Measurements from ENCODE around the gene PRDM1.

PRDM1 gene

GRCh38 chr6:106046854-106047200 lies 39.3 kb upstream of the PRDM1 start:
- DNase-seq (ENCODE audit: extremely low spot score), result no peak
- TF ChIP-seq ELF4 (IDR thresholded peaks at IDR 0.05), result no peak
- TF ChIP-seq TARDBP (IDR thresholded peaks at IDR 0.05), result no peak
- no peak for TF ChIP-seq FOXK2 (IDR thresholded peaks at IDR 0.05)
- no peak for TF ChIP-seq SP1 (IDR thresholded peaks at IDR 0.05)
- TF ChIP-seq NFRKB (IDR thresholded peaks at IDR 0.05), result no peak
- no peak for TF ChIP-seq FOXM1 (IDR thresholded peaks at IDR 0.05; ENCODE audit: borderline replicate concordance)
- no peak for TF ChIP-seq ARNT (IDR thresholded peaks at IDR 0.05)
- TF ChIP-seq PKNOX1 (IDR thresholded peaks at IDR 0.05), result no peak
- no peak for TF ChIP-seq ZNF384 (IDR thresholded peaks at IDR 0.05)
- no peak for TF ChIP-seq SUZ12 (IDR thresholded peaks at IDR 0.05)
- no peak for TF ChIP-seq HDGF (IDR thresholded peaks at IDR 0.05; ENCODE audit: borderline replicate concordance)
- CTCF ChIA-PET, result no interaction called here
- POLR2A ChIA-PET, result no interaction called here

GRCh38 chr6:106048336-106048735 lies 37.8 kb upstream of the PRDM1 start:
- no peak for DNase-seq (ENCODE audit: extremely low spot score)
- ChIA-PET CTCF (no interaction called here), POLR2A (interaction anchor here (0.6 kb wide), 1 partner anchor 28 kb away, joined by 3 read pairs; no protein-coding TSS in a partner anchor)
- no peak for TF ChIP-seq TARDBP (IDR thresholded peaks at IDR 0.05)
- TF ChIP-seq ZNF384 (IDR thresholded peaks at IDR 0.05), result no peak
- TF ChIP-seq L3MBTL2 (conservative IDR thresholded peaks at IDR 0.05), result no peak
- no peak for TF ChIP-seq PKNOX1 (IDR thresholded peaks at IDR 0.05)
- no peak for TF ChIP-seq ELF4 (IDR thresholded peaks at IDR 0.05)
- TF ChIP-seq NFRKB (IDR thresholded peaks at IDR 0.05), result no peak

- CTCF ChIA-PET, result no interaction called here
- TF ChIP-seq SUZ12 (IDR thresholded peaks at IDR 0.05), result no peak
- no peak for DNase-seq (ENCODE audit: extremely low spot score)
- POLR2A ChIA-PET, result no interaction called here
Measured at GRCh38 chr6:106050538-106050937, 35.6 kb upstream of the PRDM1 start.

- POLR2A ChIA-PET, result no interaction called here
- CTCF ChIA-PET, result no interaction called here
- no peak for DNase-seq (ENCODE audit: extremely low spot score)
- TF ChIP-seq BHLHE40 (IDR thresholded peaks at IDR 0.05; ENCODE audit: borderline replicate concordance), result no peak
- no peak for TF ChIP-seq L3MBTL2 (conservative IDR thresholded peaks at IDR 0.05)
- TF ChIP-seq CTBP1 (IDR thresholded peaks at IDR 0.05; ENCODE audit: borderline replicate concordance), result no peak
- TF ChIP-seq NFRKB (IDR thresholded peaks at IDR 0.05), result no peak
- TF ChIP-seq TARDBP (IDR thresholded peaks at IDR 0.05), result no peak
- TF ChIP-seq ARNT (IDR thresholded peaks at IDR 0.05), result no peak
- TF ChIP-seq FOXK2 (IDR thresholded peaks at IDR 0.05), result no peak
- no peak for TF ChIP-seq HDGF (IDR thresholded peaks at IDR 0.05; ENCODE audit: borderline replicate concordance)
- TF ChIP-seq PKNOX1 (IDR thresholded peaks at IDR 0.05), result no peak
- no peak for TF ChIP-seq FOXM1 (IDR thresholded peaks at IDR 0.05; ENCODE audit: borderline replicate concordance)
- TF ChIP-seq ELF4 (IDR thresholded peaks at IDR 0.05), result no peak
- TF ChIP-seq SUZ12 (IDR thresholded peaks at IDR 0.05), result no peak
- TF ChIP-seq ZNF384 (IDR thresholded peaks at IDR 0.05), result no peak
- no peak for TF ChIP-seq LEF1 (IDR thresholded peaks at IDR 0.05; ENCODE audit: borderline replicate concordance)
- no peak for TF ChIP-seq FOXA1 (IDR thresholded peaks at IDR 0.05)
- TF ChIP-seq SP1 (IDR thresholded peaks at IDR 0.05), result no peak
Measured at GRCh38 chr6:106051226-106051625, 34.9 kb upstream of the PRDM1 start.

- DNase-seq (ENCODE audit: extremely low spot score), result no peak
Measured at GRCh38 chr6:106053484-106054205, 32.5 kb upstream of the PRDM1 start.

GRCh38 chr6:106055489-106055888 lies 30.6 kb upstream of the PRDM1 start:
- ChIA-PET CTCF (no interaction called here), POLR2A (no interaction called here)
- TF ChIP-seq ZNF384 (IDR thresholded peaks at IDR 0.05) (no peak), NFRKB (IDR thresholded peaks at IDR 0.05) (no peak), FOXA1 (IDR thresholded peaks at IDR 0.05) (no peak), BHLHE40 (IDR thresholded peaks at IDR 0.05; ENCODE audit: borderline replicate concordance) (no peak), HDGF (IDR thresholded peaks at IDR 0.05; ENCODE audit: borderline replicate concordance) (no peak), L3MBTL2 (conservative IDR thresholded peaks at IDR 0.05) (no peak), ELF4 (IDR thresholded peaks at IDR 0.05) (no peak), CTBP1 (IDR thresholded peaks at IDR 0.05; ENCODE audit: borderline replicate concordance) (no peak), TARDBP (IDR thresholded peaks at IDR 0.05) (no peak)
- DNase-seq (ENCODE audit: extremely low spot score), result no peak

More at GRCh38 chr6:106053484-106054205, 32.5 kb upstream of the PRDM1 start:
- TF ChIP-seq LEF1 (IDR thresholded peaks at IDR 0.05; ENCODE audit: borderline replicate concordance), result no peak
- TF ChIP-seq SP1 (IDR thresholded peaks at IDR 0.05), result no peak
- no peak for TF ChIP-seq FOXK2 (IDR thresholded peaks at IDR 0.05)
- TF ChIP-seq CTBP1 (IDR thresholded peaks at IDR 0.05; ENCODE audit: borderline replicate concordance), result no peak
- no peak for TF ChIP-seq NFRKB (IDR thresholded peaks at IDR 0.05)
- TF ChIP-seq TARDBP (IDR thresholded peaks at IDR 0.05), result no peak
- POLR2A ChIA-PET, result no interaction called here
- CTCF ChIA-PET, result no interaction called here

All from HEK293T (cell line).